ENCODE data around the gene SCAPER.
"Not testable (repeated sequence)": the region's sequence is repeated elsewhere in the genome, so short reads cannot be mapped to it uniquely, and the experiment has no call there.

The SCAPER gene

DNA sequence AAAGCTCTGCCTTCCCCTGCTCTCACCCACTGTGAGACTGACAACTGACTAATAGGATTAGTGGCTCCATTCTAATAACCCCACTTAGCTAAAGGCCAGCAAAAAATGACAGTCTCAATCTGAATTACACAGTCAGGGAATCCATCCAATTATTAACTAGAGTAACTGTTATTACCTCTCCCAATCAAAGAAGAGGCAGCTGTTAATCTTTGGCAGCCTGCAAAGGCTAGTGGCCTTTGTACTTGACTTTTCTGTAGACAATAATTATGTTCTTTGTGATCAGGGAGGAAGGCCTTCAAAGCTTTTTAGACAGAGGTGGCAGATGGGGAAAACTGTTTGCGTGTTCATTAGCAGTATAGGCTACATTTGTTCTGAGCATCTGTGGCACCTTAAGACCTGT is 390.9 kb downstream of the SCAPER start:
- DNase-seq (ENCODE audit: insufficient read length, low spot score) = no peak

DNA sequence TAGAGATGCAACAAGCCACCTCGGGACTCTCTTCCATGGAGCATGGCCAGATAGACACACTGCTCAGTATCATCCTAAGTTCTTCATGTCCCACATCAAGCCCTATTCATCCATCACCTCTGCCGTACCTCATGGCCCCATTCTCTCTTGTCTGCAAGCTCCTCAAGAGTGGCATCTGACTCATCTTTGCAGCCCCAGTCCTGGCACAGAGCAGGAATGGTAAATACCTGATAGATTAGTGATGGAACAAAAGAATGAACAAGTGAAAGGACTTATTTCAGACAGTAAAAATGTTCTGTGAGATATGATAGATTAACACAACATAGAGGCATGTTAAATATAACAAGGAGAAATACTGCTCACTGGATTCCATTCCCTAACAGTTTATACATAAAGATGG is 392.2 kb downstream of the SCAPER start:
- DNase-seq (ENCODE audit: insufficient read length, low spot score) (no peak), FAIRE-seq (no peak)

More for the DNA sequence above, 390.9 kb downstream of the SCAPER start:
- no peak for FAIRE-seq

DNA sequence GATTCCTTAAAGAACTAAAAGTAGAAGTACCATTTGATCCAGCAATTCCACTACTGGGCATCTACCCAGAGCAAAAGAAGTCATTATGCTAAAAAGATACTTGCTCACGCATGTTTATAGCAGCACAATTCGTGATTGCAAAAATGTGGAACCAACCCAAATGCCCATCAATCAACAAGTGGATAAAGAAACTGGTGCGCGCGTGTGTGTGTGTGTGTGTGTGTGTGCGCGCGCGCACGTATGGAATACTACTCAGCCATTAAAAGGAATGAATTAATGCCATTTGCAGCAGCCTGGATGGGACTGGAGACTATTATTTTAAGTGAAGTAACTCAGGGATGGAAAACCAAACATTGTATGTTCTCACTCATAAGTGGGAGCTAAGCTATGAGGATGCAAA is 394.5 kb downstream of the SCAPER start:
- not testable (repeated sequence) for FAIRE-seq; DNase-seq (ENCODE audit: insufficient read length, low spot score)

DNA sequence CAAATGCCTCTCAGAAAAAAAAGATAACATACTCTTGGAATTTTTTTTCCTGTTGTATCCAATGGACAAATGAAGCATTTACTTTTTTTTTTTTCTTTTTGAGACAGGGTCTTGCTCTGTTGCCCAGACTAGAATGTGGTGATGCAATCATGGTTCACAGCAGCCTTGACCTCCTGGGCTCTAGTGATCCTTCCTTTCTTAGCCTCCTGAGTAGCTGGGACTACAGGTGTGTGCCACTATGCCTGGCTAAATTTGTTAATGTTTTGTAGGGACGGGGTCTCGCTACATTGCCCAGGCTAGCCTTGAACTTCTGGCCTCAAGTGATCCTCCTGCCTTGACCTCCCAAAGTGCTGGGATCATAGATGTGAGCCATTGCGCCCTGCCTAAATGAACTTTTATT is 401.3 kb downstream of the SCAPER start:
- no peak for DNase-seq (ENCODE audit: insufficient read length, low spot score)
- no peak for FAIRE-seq

DNA sequence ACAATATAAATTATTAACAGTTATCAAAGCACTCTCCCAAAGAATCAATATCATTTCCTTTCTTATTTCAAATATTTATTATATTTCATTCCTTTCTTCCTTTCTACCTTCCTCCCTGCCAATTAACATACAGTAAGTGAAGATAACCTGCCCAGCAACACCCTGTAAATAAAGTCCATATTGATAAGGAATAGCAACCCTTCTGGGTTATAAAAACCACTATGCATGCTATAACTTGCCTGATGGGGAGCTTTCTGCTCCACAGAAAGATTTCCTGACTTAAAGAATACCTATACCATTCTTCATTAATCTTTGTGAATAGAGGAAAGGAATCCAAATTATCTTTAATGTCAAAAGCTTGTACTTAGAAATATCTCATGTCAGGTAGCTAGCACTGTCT is 402.0 kb downstream of the SCAPER start:
- FAIRE-seq (no peak), DNase-seq (ENCODE audit: insufficient read length, low spot score) (no peak)

DNA sequence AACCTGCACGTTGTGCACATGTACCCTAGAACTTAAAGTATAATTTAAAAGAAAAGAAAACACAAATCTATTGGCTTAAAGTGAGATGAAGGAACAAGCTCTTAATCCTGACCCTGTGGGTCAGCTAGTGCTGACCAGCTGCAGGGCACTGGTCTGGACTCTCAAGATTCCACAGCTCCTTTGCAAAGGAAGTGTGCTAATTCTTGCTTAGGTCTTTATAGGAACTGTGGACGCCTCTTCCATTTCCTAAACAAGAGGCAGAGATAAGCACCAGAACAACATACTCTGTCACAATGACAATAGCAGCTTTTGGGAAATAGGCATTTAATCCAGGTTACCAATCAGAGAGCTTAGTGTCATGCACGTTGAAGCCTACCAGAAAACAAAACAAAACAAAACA is 402.5 kb downstream of the SCAPER start:
- FAIRE-seq (no peak), DNase-seq (ENCODE audit: insufficient read length, low spot score) (no peak)

DNA sequence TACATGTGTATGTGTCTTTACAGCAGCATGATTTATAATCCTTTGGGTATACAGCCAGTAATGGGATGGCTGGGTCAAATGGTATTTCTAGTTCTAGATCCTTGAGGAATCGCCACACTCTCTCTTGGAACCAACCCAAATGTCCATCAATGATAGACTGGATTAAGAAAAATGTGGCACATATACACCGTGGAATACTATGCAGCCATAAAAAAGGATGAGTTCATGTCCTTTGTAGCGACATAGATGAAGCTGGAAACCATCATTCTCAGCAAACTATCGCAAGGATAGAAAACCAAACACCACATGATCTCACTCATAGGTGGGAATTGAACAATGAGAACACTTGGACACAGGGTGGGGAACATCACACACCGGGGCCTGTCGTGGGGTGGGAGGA is 403.0 kb downstream of the SCAPER start:
- FAIRE-seq = not testable (repeated sequence)

DNA sequence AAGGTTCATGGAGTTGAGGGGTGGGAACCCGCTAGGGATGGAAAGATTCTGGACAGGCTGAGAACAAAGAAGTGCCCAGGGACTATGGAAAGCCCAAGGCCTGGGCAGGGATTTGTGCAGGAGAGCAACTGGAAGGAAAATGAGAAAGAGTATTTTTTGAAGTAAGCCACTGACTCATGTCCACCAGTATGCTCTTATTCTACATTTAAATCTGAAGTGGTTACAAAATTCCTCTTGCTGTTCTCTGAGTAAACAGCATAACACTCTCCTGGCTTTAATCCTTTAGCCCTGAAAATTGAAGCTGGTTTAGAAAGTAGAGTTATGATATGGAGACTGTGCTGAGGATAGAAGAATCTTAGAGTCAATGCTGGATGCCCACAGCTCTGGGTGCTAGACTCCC is 403.4 kb downstream of the SCAPER start:
- FAIRE-seq = no peak
- DNase-seq (ENCODE audit: insufficient read length, low spot score) = no peak

More for the DNA sequence above, 403.0 kb downstream of the SCAPER start:
- DNase-seq (ENCODE audit: insufficient read length, low spot score) = not testable (repeated sequence)

DNA sequence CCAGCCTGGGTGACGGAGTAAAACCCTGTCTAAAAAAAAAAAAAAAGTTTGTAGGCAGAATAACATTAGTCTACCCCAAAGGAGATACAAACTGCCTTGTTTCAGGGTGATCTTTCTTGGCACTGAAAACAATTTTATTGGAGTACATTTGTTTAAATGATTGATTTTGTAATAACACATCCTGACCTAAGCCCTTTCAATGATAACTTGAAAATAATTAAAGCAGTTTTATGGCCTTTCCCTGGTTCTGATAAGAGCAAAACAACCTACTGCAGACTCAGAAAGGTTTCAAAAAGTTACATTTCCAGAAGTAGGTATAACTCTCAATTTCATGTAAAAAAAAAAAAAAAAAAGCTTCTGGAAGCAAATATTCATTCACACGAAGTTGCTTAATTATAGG is 404.1 kb downstream of the SCAPER start:
- FAIRE-seq = no peak
- DNase-seq (ENCODE audit: insufficient read length, low spot score) = no peak

DNA sequence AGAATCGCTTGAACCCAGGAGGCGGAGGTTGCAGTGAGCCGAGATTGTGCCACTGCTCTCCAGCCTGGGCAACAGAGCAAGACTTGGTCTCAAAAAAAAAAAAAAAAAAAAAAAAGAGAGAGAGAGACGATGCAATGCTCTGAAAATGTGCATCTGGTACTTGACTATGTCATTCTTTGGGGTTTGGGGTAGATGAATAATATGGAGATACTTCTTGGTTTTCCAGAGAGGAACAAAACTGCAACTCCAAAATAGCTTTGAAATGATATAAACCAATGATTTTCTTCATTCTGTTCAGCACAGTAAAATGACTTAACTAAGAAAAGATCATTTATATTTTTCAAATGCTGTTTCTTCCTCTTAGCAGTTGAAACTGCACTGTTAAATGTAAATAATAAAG is 409.7 kb downstream of the SCAPER start:
- no peak for FAIRE-seq
- DNase-seq (ENCODE audit: insufficient read length, low spot score) = no peak

DNA sequence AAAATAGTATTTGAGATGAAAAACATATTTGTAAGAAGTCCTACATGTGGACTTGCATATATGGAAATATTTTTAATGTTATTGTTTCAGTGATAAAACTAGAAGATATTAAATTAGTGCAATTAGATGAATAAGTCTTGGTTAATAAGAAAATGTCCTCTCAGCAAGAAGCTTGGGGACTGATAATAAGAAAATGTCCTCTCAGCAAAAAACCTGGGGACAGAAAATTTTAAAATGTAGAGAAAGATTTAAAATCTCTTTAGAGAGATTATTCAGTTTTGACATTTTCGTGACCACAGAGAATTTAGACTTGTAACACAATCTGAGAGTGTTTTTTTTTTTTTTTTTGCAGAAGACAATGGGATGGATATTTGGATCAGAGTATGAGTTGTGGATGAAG is 412.6 kb downstream of the SCAPER start:
- no peak for FAIRE-seq

DNA sequence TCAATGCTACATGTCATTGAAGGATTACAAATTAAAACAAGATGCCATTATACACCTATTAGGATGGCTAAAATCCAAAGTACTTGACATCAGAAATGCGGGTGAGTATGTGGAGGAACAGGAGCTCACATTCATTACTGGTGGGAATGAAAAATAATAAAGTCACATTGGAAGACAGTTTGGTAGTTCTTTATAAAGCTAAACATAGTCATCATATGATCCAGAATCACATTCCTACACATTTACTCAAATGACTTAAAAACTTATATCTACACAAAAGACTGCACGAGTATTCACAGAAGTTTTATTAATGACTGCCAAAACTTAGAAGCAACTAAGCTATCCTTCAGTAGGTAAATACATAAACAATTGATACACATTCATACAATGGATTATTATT is 421.4 kb downstream of the SCAPER start:
- DNase-seq (ENCODE audit: insufficient read length, low spot score) = no peak
- FAIRE-seq = no peak

More for the DNA sequence above, 412.6 kb downstream of the SCAPER start:
- no peak for DNase-seq (ENCODE audit: insufficient read length, low spot score)

DNA sequence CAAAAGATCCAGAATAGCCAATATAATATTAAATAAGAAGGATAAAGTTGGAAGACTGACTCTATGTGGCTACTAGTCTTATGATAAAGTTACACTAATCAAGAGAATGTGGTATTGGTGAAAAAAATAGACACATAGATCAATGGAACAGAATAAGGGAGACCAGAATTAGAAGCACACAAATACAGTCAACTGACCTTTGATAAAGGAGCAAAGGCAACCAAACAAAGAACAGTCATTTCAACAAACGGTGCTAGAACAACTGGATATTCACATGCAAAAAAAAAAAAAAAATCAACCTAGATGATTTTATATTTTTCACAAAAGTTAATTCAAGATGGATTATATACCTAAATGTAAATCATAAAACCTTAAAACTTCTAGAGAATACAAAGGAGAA is 422.1 kb downstream of the SCAPER start:
- DNase-seq (ENCODE audit: insufficient read length, low spot score) (no peak), FAIRE-seq (no peak)

DNA sequence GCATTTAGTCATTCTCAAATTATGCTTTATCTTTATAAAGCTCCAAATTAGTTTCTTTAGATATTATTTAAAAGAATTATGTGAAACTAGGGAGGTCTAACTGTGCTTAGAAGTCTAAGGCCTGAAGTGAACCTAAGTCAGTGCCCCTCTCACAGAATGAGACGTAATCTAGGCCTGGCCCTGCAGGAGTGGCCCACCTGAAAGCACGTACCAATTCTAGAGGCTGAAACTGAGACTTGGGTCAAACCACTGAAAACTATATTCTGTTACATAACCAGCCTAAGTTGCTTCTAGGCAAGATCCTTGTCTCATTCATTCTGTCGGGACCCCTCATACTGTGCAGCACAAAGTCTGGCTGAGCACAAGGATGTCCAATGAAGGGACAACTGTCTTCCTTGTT is 424.9 kb downstream of the SCAPER start:
- no peak for DNase-seq (ENCODE audit: insufficient read length, low spot score)
- no peak for FAIRE-seq

DNA sequence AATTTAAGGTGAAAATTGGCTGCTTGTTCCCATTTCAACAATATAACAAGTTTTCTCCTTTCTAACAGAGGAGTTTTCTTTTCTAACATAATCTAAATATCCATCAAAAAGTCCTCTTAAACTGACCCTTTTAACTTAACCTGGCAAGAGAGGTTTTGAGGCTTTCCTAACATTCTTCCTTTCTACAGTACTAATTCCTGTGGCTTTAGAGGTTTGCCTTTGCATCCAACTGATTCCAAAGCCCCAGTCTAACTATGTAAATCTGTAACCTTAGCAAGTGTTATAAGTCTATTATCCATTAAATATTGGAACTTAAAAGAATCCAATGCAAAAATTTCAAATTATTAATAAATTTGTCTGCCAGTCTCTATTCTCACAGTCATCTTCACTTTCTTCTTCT is 434.4 kb downstream of the SCAPER start:
- DNase-seq (ENCODE audit: insufficient read length, low spot score) (no peak), FAIRE-seq (no peak)

DNA sequence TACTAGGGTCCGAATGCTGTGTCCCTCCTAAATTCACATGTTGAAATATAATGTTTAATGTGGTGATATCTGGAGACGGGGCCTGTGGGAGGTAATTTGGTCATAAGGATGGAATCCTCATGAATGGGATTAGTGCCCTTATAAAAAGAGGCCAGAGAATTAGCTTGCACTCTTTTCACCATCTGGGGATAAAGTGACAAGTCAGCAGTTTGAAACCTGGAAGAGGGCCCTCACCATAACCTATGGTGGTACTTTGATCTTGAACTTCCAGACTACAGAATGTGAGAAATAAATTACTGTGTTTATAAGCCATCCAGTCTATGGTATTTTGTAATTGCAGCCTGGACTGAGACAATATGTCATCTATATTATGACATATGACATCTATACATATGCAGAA is 436.4 kb downstream of the SCAPER start:
- DNase-seq (ENCODE audit: insufficient read length, low spot score) (no peak), FAIRE-seq (no peak)

DNA sequence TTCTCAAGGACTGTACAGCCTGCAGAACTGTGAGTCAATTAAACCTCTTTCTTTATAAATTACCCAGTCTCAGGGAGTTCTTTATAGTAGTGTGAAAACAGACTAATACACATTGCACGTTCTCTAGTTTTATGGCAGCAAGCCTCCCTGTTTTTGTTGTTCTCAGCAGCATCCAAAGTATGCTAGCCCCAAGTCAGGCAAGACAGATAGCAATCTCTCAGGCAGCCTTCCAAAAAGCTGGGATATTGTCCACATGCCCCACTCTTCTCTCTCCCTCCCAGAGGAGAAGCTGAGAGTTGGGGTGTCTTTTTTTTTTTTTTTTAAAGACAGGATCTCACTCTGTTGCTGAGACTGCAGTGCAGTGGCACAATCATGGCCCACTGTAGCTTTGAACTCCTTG is 438.0 kb downstream of the SCAPER start:
- DNase-seq (ENCODE audit: insufficient read length, low spot score) (no peak), FAIRE-seq (no peak)

DNA sequence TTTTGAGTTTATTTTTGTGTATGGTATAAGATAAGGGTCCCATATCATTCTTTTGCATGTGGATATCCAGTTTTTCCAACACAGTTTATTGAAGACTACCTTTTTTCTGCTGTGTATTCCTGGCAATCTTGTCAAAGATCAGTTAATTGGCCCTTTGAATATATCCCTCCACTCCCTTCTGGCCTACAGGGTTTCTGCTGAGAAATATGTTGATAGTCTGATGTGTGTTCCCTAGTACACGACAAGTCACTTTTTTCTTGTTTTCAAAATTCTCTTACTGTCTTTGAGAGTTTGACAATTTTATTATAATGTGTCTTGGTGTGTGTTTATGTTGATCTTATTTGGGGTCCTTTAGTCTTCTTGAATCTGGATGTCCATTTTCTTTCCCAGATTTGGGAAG is 439.4 kb downstream of the SCAPER start:
- no peak for DNase-seq (ENCODE audit: insufficient read length, low spot score)
- no peak for FAIRE-seq

DNA sequence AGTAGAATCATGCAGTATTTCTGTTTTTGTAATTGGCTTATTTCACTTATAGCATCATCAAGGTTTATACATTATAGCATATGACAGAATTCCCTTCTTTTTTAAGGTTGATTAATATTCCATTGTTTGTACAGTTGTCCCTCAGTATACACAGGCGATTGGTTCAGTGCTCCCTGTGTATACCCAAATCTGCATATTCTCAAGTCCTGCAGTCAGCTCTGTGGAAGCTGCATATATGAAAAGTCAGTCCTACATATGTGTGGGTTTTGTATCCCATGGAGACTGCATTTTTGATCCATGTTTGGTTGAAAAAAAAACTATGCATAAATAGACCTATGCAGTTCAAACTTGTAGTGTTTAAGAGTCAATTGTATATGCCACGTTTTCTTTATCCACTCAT is 440.9 kb downstream of the SCAPER start:
- DNase-seq (ENCODE audit: insufficient read length, low spot score) = no peak
- FAIRE-seq = no peak

DNA sequence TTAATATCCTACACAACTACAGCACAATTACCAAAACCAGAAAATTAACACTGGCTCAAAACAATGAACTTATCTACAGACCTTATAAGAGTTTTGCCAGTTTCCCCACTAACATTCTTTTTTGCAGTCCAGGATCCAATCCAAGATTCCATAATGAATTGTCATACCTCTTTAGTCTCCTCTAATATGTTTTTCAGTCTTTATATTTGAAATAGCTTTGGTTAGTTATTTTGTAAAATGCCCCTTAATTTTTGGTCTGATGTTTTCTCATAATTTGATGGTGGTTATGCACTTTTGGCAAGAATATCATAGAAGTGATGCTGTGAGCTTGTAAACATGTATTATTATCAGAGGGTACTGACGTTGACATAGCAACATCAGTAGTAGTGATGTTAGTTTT is 444.3 kb downstream of the SCAPER start:
- DNase-seq (ENCODE audit: insufficient read length, low spot score) (no peak), FAIRE-seq (no peak)

DNA sequence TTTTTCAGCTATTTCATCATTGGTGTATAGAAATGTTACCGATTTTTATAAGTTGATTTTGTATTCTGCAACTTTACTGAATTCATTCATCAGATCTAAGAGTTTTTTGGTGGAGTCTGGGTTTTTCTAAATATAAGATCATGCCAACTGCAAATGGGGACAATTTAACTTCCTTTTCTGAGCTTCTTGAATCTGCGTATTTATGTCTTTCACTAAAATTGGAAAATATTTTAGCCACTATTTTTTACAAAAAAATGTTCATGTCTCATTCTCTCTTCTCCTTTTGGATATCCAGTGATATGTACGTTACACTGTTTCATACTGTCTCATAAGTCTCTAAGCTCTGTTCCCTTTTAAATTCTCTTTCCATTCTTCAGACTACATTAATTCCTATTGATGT is 444.8 kb downstream of the SCAPER start:
- no peak for FAIRE-seq

DNA sequence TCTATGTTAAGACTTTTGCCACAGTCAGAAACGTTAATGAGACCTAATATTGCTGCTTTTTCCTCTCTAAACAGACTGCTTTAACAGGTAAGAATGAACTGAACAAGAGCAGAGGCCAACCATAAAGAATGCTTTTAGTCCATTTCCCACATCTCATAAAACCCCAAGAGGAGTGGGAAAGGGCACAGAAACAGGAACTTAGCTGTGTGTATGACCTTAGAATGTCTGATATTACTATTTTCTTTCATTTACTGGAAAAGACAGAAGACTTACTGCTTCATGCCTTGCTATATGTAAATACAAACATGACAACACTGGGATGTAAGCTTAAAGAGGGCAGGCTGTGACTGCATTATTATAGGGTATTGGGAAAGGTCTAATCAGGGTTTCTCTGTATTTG is 453.6 kb downstream of the SCAPER start:
- DNase-seq (ENCODE audit: insufficient read length, low spot score) (no peak), FAIRE-seq (no peak)

More for the DNA sequence above, 444.8 kb downstream of the SCAPER start:
- DNase-seq (ENCODE audit: insufficient read length, low spot score) = no peak

DNA sequence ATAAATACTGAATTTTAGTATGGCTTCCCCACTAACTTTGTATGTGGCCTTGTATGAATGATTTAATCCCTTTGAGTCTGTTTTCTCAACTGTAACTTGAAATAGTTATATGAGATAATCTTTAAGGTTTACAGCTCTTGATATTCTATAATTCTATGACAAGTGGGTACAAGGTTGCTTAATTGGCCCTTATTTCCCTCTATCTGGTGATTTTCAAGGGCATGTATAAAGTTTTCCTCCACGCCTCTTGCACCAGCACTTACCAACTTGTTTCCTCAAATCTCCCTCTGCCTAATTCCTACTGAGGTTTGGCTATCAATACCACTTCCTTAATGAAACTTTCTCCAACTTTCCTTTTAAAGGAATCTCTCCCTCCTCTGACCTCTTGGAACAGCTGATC is 455.7 kb downstream of the SCAPER start:
- FAIRE-seq = no peak
- DNase-seq (ENCODE audit: insufficient read length, low spot score) = no peak

DNA sequence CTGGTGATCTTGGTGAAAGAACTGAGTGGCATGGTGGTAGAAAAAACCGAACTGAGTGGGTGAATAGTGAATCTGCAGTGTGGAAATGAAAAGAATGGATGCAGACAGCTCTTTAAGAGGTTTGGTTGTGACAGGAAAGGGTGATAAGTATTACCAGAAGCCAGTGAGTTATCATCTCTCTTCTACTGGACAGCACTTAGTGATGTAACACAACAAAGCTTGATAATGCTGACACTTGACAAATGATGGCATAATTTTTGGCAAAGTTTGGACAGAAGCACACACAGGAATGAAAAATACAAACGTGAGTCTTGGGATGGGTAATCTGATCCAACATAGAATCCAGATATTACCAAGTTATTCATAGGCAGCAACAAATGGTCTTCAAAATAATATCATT is 456.4 kb downstream of the SCAPER start:
- no peak for FAIRE-seq
- no peak for DNase-seq (ENCODE audit: insufficient read length, low spot score)

All from HTR-8/SVneo (cell line).